CD4-positive, alpha-beta memory T cell (primary cell): Measurements from ENCODE around the gene CREB1. TPM values are rescaled to one million over a fixed set of nuclear protein-coding genes. Genes with fewer than 3 reads are reported as not detected.
"Not testable (repeated sequence)": the region's sequence is repeated elsewhere in the genome, so short reads cannot be mapped to it uniquely, and the experiment has no call there.

ENCODE experiments used
- CTCF ChIA-PET: fragments of 350-600 bp; sonication (Branson Sonifier 250); formaldehyde crosslinking; loops from one replicate; lab custom pipeline; 2021; ENCODE audit warnings: inconsistent platforms; ENCODE audit not compliant: partially characterized antibody; lab: Charles Lee
- POLR2A ChIA-PET: fragments of 350-600 bp; sonication (Branson Sonifier 250); formaldehyde crosslinking; loops from one replicate; lab custom pipeline; 2021; ENCODE audit not compliant: partially characterized antibody; lab: Charles Lee
- DNase-seq, 5 donors: peaks; one replicate each; pipeline versions ENCODE4 v3.0.0 to v3.0.0-alpha.2; 2020 to 2022; ENCODE audit warnings: mixed read lengths in 1 of 5
- H3K27ac ChIP-seq: one replicate; pipeline ENCODE4 v1.7.0; 2013; ENCODE audit warnings: low read depth, low read length
- H3K27me3 ChIP-seq: 2 replicates; pipeline ENCODE4 v1.7.0; 2013; ENCODE audit warnings: mild to moderate bottlenecking, low read length, moderate library complexity; ENCODE audit not compliant: insufficient read depth
- H3K36me3 ChIP-seq: 2 replicates; pipeline ENCODE4 v1.7.0; 2013; ENCODE audit warnings: mild to moderate bottlenecking, low read length, moderate library complexity; ENCODE audit not compliant: insufficient read depth
- H3K4me1 ChIP-seq: 2 replicates; pipeline ENCODE4 v1.7.0; 2013; ENCODE audit warnings: mild to moderate bottlenecking, low read length, moderate library complexity; ENCODE audit not compliant: insufficient read depth
- H3K4me3 ChIP-seq, 2 donors: one replicate each; pipeline ENCODE4 v1.7.0; 2013; ENCODE audit warnings: low read length in 2 of 2, mild to moderate bottlenecking in 1 of 2
- H3K9me3 ChIP-seq, 2 donors: one replicate each; pipeline ENCODE4 v1.7.0; 2013; ENCODE audit warnings: low read length in 2 of 2, control low read depth in 1 of 2; ENCODE audit not compliant: control insufficient read depth in 1 of 2
- H3K27ac Mint-ChIP-seq, 7 donors: one replicate each; pipeline ENCODE4 v1.8.0; 2020 to 2021; ENCODE audit warnings: mixed read lengths in 7 of 7, mild to moderate bottlenecking in 6 of 7, inconsistent platforms in 3 of 7, moderate library complexity in 3 of 7
- H3K27me3 Mint-ChIP-seq, 2 donors: one replicate each; pipeline ENCODE4 v1.8.0; 2020 to 2021; ENCODE audit warnings: mixed read lengths in 2 of 2
- H3K36me3 Mint-ChIP-seq, 2 donors: one replicate each; pipeline ENCODE4 v1.8.0; 2020 to 2021; ENCODE audit warnings: mixed read lengths in 2 of 2, inconsistent platforms in 1 of 2, mild to moderate bottlenecking in 1 of 2
- H3K4me1 Mint-ChIP-seq, 4 donors: one replicate each; pipeline ENCODE4 v1.8.0; 2020 to 2021; ENCODE audit warnings: mixed read lengths in 4 of 4, mild to moderate bottlenecking in 1 of 4
- H3K4me3 Mint-ChIP-seq, 8 donors: one replicate each; pipeline ENCODE4 v1.8.0; 2020 to 2021; ENCODE audit warnings: mixed read lengths in 8 of 8, mild to moderate bottlenecking in 7 of 8, moderate library complexity in 6 of 8, inconsistent platforms in 3 of 8
- H3K9me3 Mint-ChIP-seq, 8 donors: one replicate each; pipeline ENCODE4 v1.8.0; 2020 to 2021; ENCODE audit warnings: mixed read lengths in 8 of 8, mild to moderate bottlenecking in 5 of 8, inconsistent platforms in 3 of 8, moderate library complexity in 1 of 8
- intact Hi-C: fragments of 100-400 bp; cut with micrococcal nuclease; formaldehyde crosslinking; loops from one replicate; pipeline ENCODE4 v1.15.1; 2023
- polyA plus RNA-seq, 2 donors: library from polyadenylated mRNA; unstranded; fragments of 300-500 nt; fragmentation: Illumina TruSeq; gene quantifications; one replicate each; pipeline ENCODE4 v1.2.3, GENCODE V29; 2021
- total RNA-seq, 2 experiments: library from RNA; stranded (reverse); gene quantifications; one replicate each; pipeline ENCODE4 v1.2.3, GENCODE V29; 2021

Gene CREB1
- total and polyA plus RNA-seq, 4 experiments from 2014 or later, result 60.0 to 128 (median 102) TPM

DNA sequence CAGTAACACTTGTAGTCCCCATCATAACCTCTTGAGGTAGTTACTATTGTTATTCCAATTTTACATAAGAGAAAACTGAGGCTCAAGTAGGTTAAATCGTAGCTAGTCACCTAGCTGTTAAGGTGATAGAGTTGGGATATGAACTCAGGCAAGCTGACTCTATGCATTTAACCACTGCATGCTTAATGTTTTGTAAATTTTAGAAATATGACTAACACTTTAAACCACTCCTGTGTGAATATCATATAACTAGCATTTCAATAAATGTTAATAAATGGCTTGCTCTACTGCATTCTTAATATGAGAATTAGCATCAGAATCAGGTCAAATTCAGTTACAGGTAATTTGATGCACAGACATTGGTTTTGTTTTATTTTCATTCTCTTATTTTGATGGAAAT lies 35.6 kb upstream of the CREB1 start:
- no peak overlapping the region for H3K4me3 ChIP-seq
- intact Hi-C loops, result no loop called here
- CTCF ChIA-PET, result interaction anchor here (0.9 to 1.8 kb wide), 2 partner anchors 9 to 27 kb away, joined by 3 to 6 read pairs; no protein-coding TSS in a partner anchor
- no peaks in the 10 kb centered on the region for H3K36me3 ChIP-seq
- no peak for DNase-seq
- Mint-ChIP-seq H3K9me3 (no peaks in the 10 kb centered on the region), H3K27me3 (no peaks in the 10 kb centered on the region), H3K4me1 (peaks cover 2 to 4% (median 3%) of the 10 kb centered on the region in 4 donors), H3K36me3 (peaks cover 0 to 6% of the 10 kb centered on the region in 2 donors), H3K27ac (no peak overlapping the region), H3K4me3 (no peak overlapping the region)
- POLR2A ChIA-PET, result no interaction called here
- H3K4me1 ChIP-seq, result peaks cover 3% of the 10 kb centered on the region
- no peaks in the 10 kb centered on the region for H3K9me3 ChIP-seq
- H3K27ac ChIP-seq, result no peak overlapping the region
- no peaks in the 10 kb centered on the region for H3K27me3 ChIP-seq

DNA sequence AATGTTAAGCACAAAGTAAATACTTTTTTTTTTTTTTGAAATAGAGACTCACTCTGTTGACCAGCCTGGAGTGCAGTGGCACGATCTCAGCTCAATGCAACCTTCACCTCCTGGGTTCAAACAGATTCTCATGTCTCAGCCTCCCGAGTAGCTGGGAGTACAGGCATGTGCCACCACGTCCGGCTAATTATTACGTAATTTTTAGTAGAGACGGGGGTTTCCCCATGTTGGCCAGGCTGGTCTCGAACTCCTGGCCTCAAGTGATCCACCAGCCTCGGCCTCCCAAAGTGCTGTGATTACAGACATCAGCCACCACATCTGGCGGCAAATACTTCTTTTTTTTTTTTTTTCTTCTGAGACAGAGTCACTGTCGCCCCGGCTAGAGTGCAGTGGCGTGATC lies 32.8 kb upstream of the CREB1 start:
- POLR2A ChIA-PET, result interaction anchor here (0.6 kb wide), 1 partner anchor 31 kb away, joined by 3 read pairs; no protein-coding TSS in a partner anchor
- H3K4me3 Mint-ChIP-seq, H3K27ac Mint-ChIP-seq, DNase-seq, H3K27me3 ChIP-seq, H3K4me3 ChIP-seq, H3K36me3 Mint-ChIP-seq, H3K9me3 Mint-ChIP-seq, intact Hi-C loops, CTCF ChIA-PET, H3K27ac ChIP-seq, H3K9me3 ChIP-seq, H3K4me1 ChIP-seq, H3K27me3 Mint-ChIP-seq, H3K36me3 ChIP-seq: not testable (repeated sequence)
- H3K4me1 Mint-ChIP-seq, result peaks cover 3 to 11% (median 5%) of the 10 kb centered on the region in 4 donors

GRCh38 chr2:207497596-207497995 lies 32.2 kb upstream of the CREB1 start:
- ChIA-PET CTCF (no interaction called here), POLR2A (no interaction called here)
- intact Hi-C loops, result no loop called here
- no peaks in the 10 kb centered on the region for H3K9me3 ChIP-seq
- no peaks in the 10 kb centered on the region for H3K27me3 Mint-ChIP-seq
- H3K4me1 ChIP-seq, result peaks cover 6% of the 10 kb centered on the region
- H3K9me3 Mint-ChIP-seq, result no peaks in the 10 kb centered on the region
- no peak for DNase-seq
- no peaks in the 10 kb centered on the region for H3K36me3 ChIP-seq
- H3K36me3 Mint-ChIP-seq, result peaks cover 0 to 1% of the 10 kb centered on the region in 2 donors
- no peak overlapping the region for H3K4me3 ChIP-seq
- no peaks in the 10 kb centered on the region for H3K27me3 ChIP-seq
- no peak overlapping the region for H3K4me3 Mint-ChIP-seq
- H3K27ac ChIP-seq, result no peak overlapping the region
- peak overlapping the region in 1 of 7 donors; percentile 4 for H3K27ac Mint-ChIP-seq
- H3K4me1 Mint-ChIP-seq, result peaks cover 3 to 17% (median 5%) of the 10 kb centered on the region in 4 donors

- intact Hi-C loops, result no loop called here
- no peaks in the 10 kb centered on the region for H3K27me3 Mint-ChIP-seq
Measured at GRCh38 chr2:207498427-207498826, 31.3 kb upstream of the CREB1 start.

DNA sequence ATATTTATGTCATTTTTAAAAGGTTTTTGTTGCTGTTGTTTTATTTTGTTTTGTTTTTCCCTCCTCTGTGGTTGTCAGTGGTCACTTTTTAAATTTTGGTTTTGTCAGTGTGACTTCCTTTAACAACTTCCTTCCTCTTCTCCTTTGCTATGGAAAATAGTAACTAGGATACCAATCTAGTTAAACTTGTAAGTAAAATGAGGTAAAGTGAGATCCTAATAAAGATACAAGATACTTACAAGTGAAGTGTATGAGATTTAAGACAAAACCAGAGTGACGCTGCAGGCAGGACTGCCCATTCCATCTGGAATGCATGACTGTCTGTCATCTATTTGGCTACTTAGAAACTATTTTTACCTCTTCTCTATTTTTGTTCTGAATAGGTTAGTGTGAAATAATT lies 30.6 kb upstream of the CREB1 start:
- Mint-ChIP-seq H3K27me3 (no peaks in the 10 kb centered on the region), H3K27ac (peak overlapping the region in 1 of 7 donors; percentile 38), H3K4me1 (peaks cover 3 to 21% (median 6%) of the 10 kb centered on the region in 4 donors), H3K4me3 (no peak overlapping the region), H3K36me3 (peaks cover 0 to 1% of the 10 kb centered on the region in 2 donors), H3K9me3 (no peaks in the 10 kb centered on the region)
- DNase-seq, result no peak
- H3K9me3 ChIP-seq, result no peaks in the 10 kb centered on the region
- no peak overlapping the region for H3K27ac ChIP-seq
- H3K27me3 ChIP-seq, result no peaks in the 10 kb centered on the region
- ChIA-PET POLR2A (no interaction called here), CTCF (no interaction called here)
- H3K36me3 ChIP-seq, result no peaks in the 10 kb centered on the region
- no peak overlapping the region for H3K4me3 ChIP-seq
- H3K4me1 ChIP-seq, result peaks cover 6% of the 10 kb centered on the region
- intact Hi-C loops, result no loop called here

More at GRCh38 chr2:207498427-207498826, 31.3 kb upstream of the CREB1 start:
- Mint-ChIP-seq H3K27ac (no peak overlapping the region), H3K4me1 (peaks cover 3 to 21% (median 4%) of the 10 kb centered on the region in 4 donors), H3K36me3 (peaks cover 0 to 1% of the 10 kb centered on the region in 2 donors), H3K9me3 (no peaks in the 10 kb centered on the region), H3K4me3 (no peak overlapping the region)
- POLR2A ChIA-PET, result no interaction called here
- no peaks in the 10 kb centered on the region for H3K36me3 ChIP-seq
- no peak for DNase-seq
- peaks cover 6% of the 10 kb centered on the region for H3K4me1 ChIP-seq
- no peak overlapping the region for H3K27ac ChIP-seq
- no peak overlapping the region for H3K4me3 ChIP-seq
- CTCF ChIA-PET, result no interaction called here
- H3K9me3 ChIP-seq, result no peaks in the 10 kb centered on the region
- H3K27me3 ChIP-seq, result no peaks in the 10 kb centered on the region

DNA sequence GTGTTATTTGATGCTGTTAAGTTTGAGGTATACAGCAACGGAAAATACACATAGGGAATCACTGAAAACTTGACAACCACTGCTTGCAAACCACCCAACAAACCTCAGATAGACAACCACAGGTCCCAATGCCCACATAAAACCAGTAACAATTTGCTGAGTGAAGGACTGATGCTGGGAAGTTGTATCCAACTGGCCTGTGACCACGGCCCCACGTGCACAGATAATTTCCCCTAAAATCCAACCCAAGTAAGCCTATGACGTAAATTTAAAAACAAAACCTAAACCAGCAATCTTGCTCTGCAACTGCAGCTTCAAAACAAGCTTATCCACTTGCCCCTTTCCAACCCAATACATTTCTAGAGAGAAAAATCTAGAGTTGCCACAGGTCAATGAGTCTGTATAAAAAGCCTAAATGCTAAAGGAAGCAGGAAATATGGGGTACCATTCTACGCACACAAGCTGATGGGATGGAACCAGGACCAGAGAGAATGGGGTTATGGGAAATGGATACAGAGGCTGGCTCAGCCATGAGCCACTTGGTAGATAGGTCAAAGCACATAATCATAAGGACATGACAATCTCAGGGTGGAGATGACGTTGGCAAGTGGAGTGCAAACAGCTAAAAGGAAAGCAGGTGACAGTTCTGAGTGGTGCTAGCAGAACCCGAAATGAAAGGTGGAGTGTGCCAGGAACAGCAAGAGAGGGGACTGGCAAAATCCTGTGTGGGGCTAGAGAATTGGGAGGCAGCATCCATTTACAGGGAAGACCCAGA lies 27.8 kb upstream of the CREB1 start:
- POLR2A ChIA-PET, result interaction anchor here (1.5 kb wide), 1 partner anchor 28 kb away, joined by 4 read pairs; the partner anchor contains the start of gene CREB1

GRCh38 chr2:207502577-207503198 lies 27.1 kb upstream of the CREB1 start:
- H3K36me3 Mint-ChIP-seq, result peaks cover 0 to 1% of the 10 kb centered on the region in 2 donors
- DNase-seq, result no peak
- intact Hi-C loops, result no loop called here
- H3K27me3 Mint-ChIP-seq, result no peaks in the 10 kb centered on the region
- Histone ChIP-seq H3K27me3 (no peaks in the 10 kb centered on the region), H3K9me3 (no peaks in the 10 kb centered on the region), H3K36me3 (no peaks in the 10 kb centered on the region), H3K4me1 (peaks cover 27% of the 10 kb centered on the region), H3K27ac (no peak overlapping the region), H3K4me3 (no peak overlapping the region)
- ChIA-PET POLR2A (interaction anchor here (1.5 kb wide), 1 partner anchor 27 kb away, joined by 4 read pairs; the partner anchor contains the start of gene CREB1), CTCF (interaction anchor here (0.9 to 1.5 kb wide), 4 partner anchors 8 to 539 kb away, joined by 3 to 6 read pairs (median 4); no protein-coding TSS in a partner anchor)
- peaks cover 22 to 47% (median 32%) of the 10 kb centered on the region in 4 donors for H3K4me1 Mint-ChIP-seq
- peak overlapping the region in 1 of 7 donors; percentile 22 for H3K27ac Mint-ChIP-seq
- H3K9me3 Mint-ChIP-seq, result no peaks in the 10 kb centered on the region
- no peak overlapping the region for H3K4me3 Mint-ChIP-seq

More for the DNA sequence above, 27.8 kb upstream of the CREB1 start:
- no peaks in the 10 kb centered on the region for H3K36me3 ChIP-seq
- Mint-ChIP-seq H3K27me3 (no peaks in the 10 kb centered on the region), H3K27ac (peak overlapping the region in 1 of 7 donors; percentile 22), H3K4me3 (no peak overlapping the region), H3K4me1 (peaks cover 20 to 46% (median 30%) of the 10 kb centered on the region in 4 donors), H3K36me3 (peaks cover 0 to 1% of the 10 kb centered on the region in 2 donors), H3K9me3 (no peaks in the 10 kb centered on the region)
- H3K4me3 ChIP-seq, result no peak overlapping the region
- intact Hi-C loops, result no loop called here
- CTCF ChIA-PET, result interaction anchor here (0.5 kb wide), 1 partner anchor 120 kb away, joined by 3 read pairs; no protein-coding TSS in a partner anchor
- DNase-seq, result no peak
- peaks cover 26% of the 10 kb centered on the region for H3K4me1 ChIP-seq
- H3K27ac ChIP-seq, result no peak overlapping the region
- no peaks in the 10 kb centered on the region for H3K9me3 ChIP-seq
- no peaks in the 10 kb centered on the region for H3K27me3 ChIP-seq
